ENCODE results near the gene PCDHA1. TPM values are rescaled to one million over a fixed set of nuclear protein-coding genes. Genes with fewer than 3 reads are reported as not detected.
A peak's percentile ranks its signal among the peaks of the same experiment; 100 is the strongest.

Gene PCDHA1
- total and polyA plus RNA-seq, 2 experiments from 2014 or later, result 0.81 to 1.6 TPM

- TF ChIP-seq CTCF (conservative IDR thresholded peaks at IDR 0.05; ENCODE audit: low read depth in 2 of 2), result no peak
- TF ChIP-seq JUNB (IDR thresholded peaks at IDR 0.05; ENCODE audit: unreplicated experiment), result no peak
- no peak for TF ChIP-seq CREB1 (CRISPR knock-in tag; IDR thresholded peaks at IDR 0.05; ENCODE audit: low read depth)
Measured at GRCh38 chr5:140978983-140979382, 193.0 kb downstream of the PCDHA1 start (continued).

- Mint-ChIP-seq H3K4me3 (no peak overlapping the region), H3K27me3 (ENCODE audit: insufficient read depth, low read depth, poor library complexity) (peaks cover 4% of the 10 kb centered on the region), H3K27ac (no peak overlapping the region), H3K4me1 (peaks cover 37% of the 10 kb centered on the region), H3K36me3 (ENCODE audit: low read depth) (no peaks in the 10 kb centered on the region), H3K9me3 (no peaks in the 10 kb centered on the region)
- DNase-seq (ENCODE audit: low spot score) (no peak), ATAC-seq (no peak)
- H3K9me2 ChIP-seq (ENCODE audit: insufficient read depth), result no peaks in the 10 kb centered on the region
- no peaks in the 10 kb centered on the region; the same call in 1 of the 2 replicates for H4K20me1 ChIP-seq (replicated peaks; ENCODE audit: insufficient read depth)
- H3K79me2 ChIP-seq (replicated peaks; ENCODE audit: insufficient read depth), result no peaks in the 10 kb centered on the region
- H3K4me3 ChIP-seq, result no peak overlapping the region
- no peak overlapping the region for H2AFZ ChIP-seq
- no peak overlapping the region for H3K4me2 ChIP-seq
- H3K4me1 ChIP-seq (ENCODE audit: insufficient read depth), result peaks cover 30% of the 10 kb centered on the region
- H3F3A ChIP-seq (replicated peaks; ENCODE audit: low read depth), result peaks cover 5% of the 10 kb centered on the region
- H3K27ac ChIP-seq (ENCODE audit: low read depth), result no peak overlapping the region
- H3K27me3 ChIP-seq (ENCODE audit: insufficient read depth), result no peaks in the 10 kb centered on the region
- TF ChIP-seq STAT1 (IDR thresholded peaks at IDR 0.05; ENCODE audit: unreplicated experiment), result no peak
- no peak for TF ChIP-seq CREB1 (CRISPR knock-in tag; IDR thresholded peaks at IDR 0.05; ENCODE audit: low read depth)
- TF ChIP-seq JUNB (IDR thresholded peaks at IDR 0.05; ENCODE audit: unreplicated experiment), result no peak
- TF ChIP-seq POLR2AphosphoS5 (IDR thresholded peaks at IDR 0.05; ENCODE audit: low read depth), result no peak
- TF ChIP-seq ETS1 (IDR thresholded peaks at IDR 0.05), result no peak
- no peak for TF ChIP-seq NANOG (IDR thresholded peaks at IDR 0.05; ENCODE audit: borderline replicate concordance)
- no peak for TF ChIP-seq EZH2 (IDR thresholded peaks at IDR 0.05; ENCODE audit: low read depth, unreplicated experiment)
- no peaks in the 10 kb centered on the region for H3K36me3 ChIP-seq (ENCODE audit: insufficient read depth)
Measured at GRCh38 chr5:140982083-140982716, 196.3 kb downstream of the PCDHA1 start.

- H4K20me1 ChIP-seq (replicated peaks; ENCODE audit: insufficient read depth), result no peaks in the 10 kb centered on the region
- Mint-ChIP-seq H3K27me3 (ENCODE audit: insufficient read depth, low read depth, poor library complexity) (peaks cover 8% of the 10 kb centered on the region), H3K4me1 (peaks cover 51% of the 10 kb centered on the region), H3K9me3 (no peaks in the 10 kb centered on the region), H3K36me3 (ENCODE audit: low read depth) (no peaks in the 10 kb centered on the region), H3K27ac (peak overlapping the region; percentile 93), H3K4me3 (peak overlapping the region; percentile 31; the same call in 1 of the 3 replicates)
- H3K36me3 ChIP-seq (ENCODE audit: insufficient read depth), result no peaks in the 10 kb centered on the region
- no peaks in the 10 kb centered on the region for H3K79me2 ChIP-seq (replicated peaks; ENCODE audit: insufficient read depth)
- peak overlapping the region; percentile 48; the same call in 1 of the 2 replicates for H3K4me2 ChIP-seq
- TF ChIP-seq EZH2 (IDR thresholded peaks at IDR 0.05; ENCODE audit: low read depth, unreplicated experiment), result no peak
- peak; percentile 26 for TF ChIP-seq JUNB (IDR thresholded peaks at IDR 0.05; ENCODE audit: unreplicated experiment)
- no peak for TF ChIP-seq ETS1 (IDR thresholded peaks at IDR 0.05)
- H3F3A ChIP-seq (replicated peaks; ENCODE audit: low read depth), result peaks cover 10% of the 10 kb centered on the region
- H3K27me3 ChIP-seq (ENCODE audit: insufficient read depth), result no peaks in the 10 kb centered on the region
- no peaks in the 10 kb centered on the region for H3K9me2 ChIP-seq (ENCODE audit: insufficient read depth)
- ATAC-seq (peak; percentile 90), DNase-seq (ENCODE audit: low spot score) (peak; percentile 95)
- H3K4me1 ChIP-seq (ENCODE audit: insufficient read depth), result peaks cover 54% of the 10 kb centered on the region
- H3K27ac ChIP-seq (ENCODE audit: low read depth), result peak overlapping the region; percentile 96
- H3K4me3 ChIP-seq, result peak overlapping the region; percentile 29; the same call in 1 of the 2 replicates
- H2AFZ ChIP-seq, result no peak overlapping the region
Measured at GRCh38 chr5:140986117-140986521, 200.2 kb downstream of the PCDHA1 start.
